Tibial artery (tissue), 4 donors: ENCODE measurements around the gene TRH.

Experiments used
- DNase-seq, 2 donors: peaks; one replicate each; pipeline ENCODE4 v3.0.0-alpha.2; 2019
- H3K27ac ChIP-seq, 2 donors: fragments of 200-600 bp; sonication (generic) in 1 of 2; 1 replicate in 1 of 2; 2 replicates in 1 of 2; pipeline ENCODE4 v1.5.1; 2018 to 2019; ENCODE audit warnings: mild to moderate bottlenecking in 1 of 2
- H3K27me3 ChIP-seq, 2 donors: fragments of 200-600 bp; sonication (generic) in 1 of 2; one replicate each; pipeline versions ENCODE4 v1.5.1 to v1.6.0; 2016 to 2019
- H3K36me3 ChIP-seq, 3 donors: fragments of 200-600 bp; sonication (generic) in 2 of 3; one replicate each; pipeline ENCODE4 v1.5.1; 2016 to 2019; ENCODE audit warnings: mild to moderate bottlenecking in 2 of 3
- H3K4me1 ChIP-seq, 4 donors: fragments of 200-600 bp; sonication (generic) in 2 of 4; 1 replicate in 3 of 4; 2 replicates in 1 of 4; pipeline ENCODE4 v1.5.1; 2016 to 2019
- H3K4me3 ChIP-seq, 2 donors: fragments of 200-600 bp; sonication (generic) in 1 of 2; 1 replicate in 1 of 2; 2 replicates in 1 of 2; pipeline ENCODE4 v1.5.1; 2018 to 2019; ENCODE audit warnings: mild to moderate bottlenecking in 2 of 2
- H3K9me3 ChIP-seq, 3 donors: fragments of 200-600 bp; sonication (generic) in 1 of 3; one replicate each; pipeline ENCODE4 v1.5.1; 2016 to 2019
- CTCF ChIP-seq, 2 experiments: fragments of 200-600 bp in 1 of 2; fragments of 450-650 bp in 1 of 2; IDR thresholded peaks; one replicate each; pipeline ENCODE4 v1.5.1; 2017 to 2019; ENCODE audit warnings: antibody characterized with exemption in 2 of 2, mild to moderate bottlenecking in 1 of 2, moderate library complexity in 1 of 2
- intact Hi-C: fragments of 100-400 bp; cut with DNase I; formaldehyde crosslinking; loops from one replicate; pipeline ENCODE4 v1.15.0; 2023; ENCODE audit warnings: low total_unique reads

Gene TRH, protein sequence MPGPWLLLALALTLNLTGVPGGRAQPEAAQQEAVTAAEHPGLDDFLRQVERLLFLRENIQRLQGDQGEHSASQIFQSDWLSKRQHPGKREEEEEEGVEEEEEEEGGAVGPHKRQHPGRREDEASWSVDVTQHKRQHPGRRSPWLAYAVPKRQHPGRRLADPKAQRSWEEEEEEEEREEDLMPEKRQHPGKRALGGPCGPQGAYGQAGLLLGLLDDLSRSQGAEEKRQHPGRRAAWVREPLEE

DNA sequence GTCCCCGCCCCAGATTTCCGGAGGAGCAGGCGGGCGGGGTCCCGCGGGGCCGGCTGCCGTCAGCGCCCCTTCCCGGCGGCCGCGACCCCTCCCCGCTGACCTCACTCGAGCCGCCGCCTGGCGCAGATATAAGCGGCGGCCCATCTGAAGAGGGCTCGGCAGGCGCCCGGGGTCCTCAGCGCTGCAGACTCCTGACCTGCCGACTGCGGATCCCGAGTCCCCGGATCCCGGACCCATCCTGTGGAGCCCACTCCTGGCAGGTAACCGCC, at the start of gene TRH:
Gene TRH, plus strand, starts transcription at position 157 of the 269 bp plus-strand sequence. CDS start 1,097 bp downstream, outside the sequence.
- Histone ChIP-seq H3K36me3 (no peaks in the 10 kb centered on the region), H3K4me3 (peak within 1 kb of the TSS in 1 of 2 donors; percentile 33), H3K4me1 (peaks cover 0 to 20% (median 18%) of the 10 kb centered on the region in 4 donors), H3K9me3 (no peaks in the 10 kb centered on the region), H3K27me3 (peaks cover 0 to 65% of the 10 kb centered on the region in 2 donors), H3K27ac (no peak within 1 kb of the TSS)
- no peak for DNase-seq
- intact Hi-C loops = no loop called here
- TF ChIP-seq CTCF (IDR thresholded peaks at IDR 0.05) = no peak

GRCh38 chr3:129927072-129927471, 47.4 kb upstream of the TRH start:
- no peak for TF ChIP-seq CTCF (IDR thresholded peaks at IDR 0.05)
- no peaks in the 10 kb centered on the region for H3K4me1 ChIP-seq
- no peak overlapping the region for H3K27ac ChIP-seq
- no peak for DNase-seq
- peaks cover 3 to 23% (median 13%) of the 10 kb centered on the region in 3 donors for H3K9me3 ChIP-seq
- H3K4me3 ChIP-seq = no peak overlapping the region
- intact Hi-C loops = no loop called here
- peaks cover 0 to 6% of the 10 kb centered on the region in 2 donors for H3K27me3 ChIP-seq
- H3K36me3 ChIP-seq = no peaks in the 10 kb centered on the region

DNA sequence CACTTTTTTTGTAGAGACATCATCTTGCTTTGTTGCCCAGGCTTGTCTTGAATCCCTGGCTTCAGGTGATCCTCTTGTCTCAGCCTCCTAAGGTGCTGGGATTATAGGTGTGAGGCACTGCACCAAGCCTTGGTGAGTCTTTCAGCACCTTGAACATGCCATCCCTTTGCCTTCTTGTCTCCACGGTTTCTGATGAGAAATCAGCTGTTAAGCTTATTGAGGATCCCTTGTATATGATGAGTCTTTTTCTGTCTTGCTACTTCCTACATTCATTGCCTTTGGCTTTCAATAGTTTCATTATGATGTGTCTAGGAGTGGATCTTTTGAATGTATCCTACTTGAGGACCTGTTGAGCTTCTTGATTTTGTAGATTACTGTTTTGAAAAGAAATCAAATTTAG, 45.1 kb upstream of the TRH start:
- H3K4me1 ChIP-seq = peaks cover 0 to 4% (median 0%) of the 10 kb centered on the region in 4 donors
- no peak for TF ChIP-seq CTCF (IDR thresholded peaks at IDR 0.05)
- H3K9me3 ChIP-seq = peaks cover 3 to 23% (median 13%) of the 10 kb centered on the region in 3 donors
- no peak for DNase-seq
- H3K36me3 ChIP-seq = no peaks in the 10 kb centered on the region
- H3K27ac ChIP-seq = no peak overlapping the region
- peaks cover 0 to 6% of the 10 kb centered on the region in 2 donors for H3K27me3 ChIP-seq
- intact Hi-C loops = no loop called here
- no peak overlapping the region for H3K4me3 ChIP-seq

DNA sequence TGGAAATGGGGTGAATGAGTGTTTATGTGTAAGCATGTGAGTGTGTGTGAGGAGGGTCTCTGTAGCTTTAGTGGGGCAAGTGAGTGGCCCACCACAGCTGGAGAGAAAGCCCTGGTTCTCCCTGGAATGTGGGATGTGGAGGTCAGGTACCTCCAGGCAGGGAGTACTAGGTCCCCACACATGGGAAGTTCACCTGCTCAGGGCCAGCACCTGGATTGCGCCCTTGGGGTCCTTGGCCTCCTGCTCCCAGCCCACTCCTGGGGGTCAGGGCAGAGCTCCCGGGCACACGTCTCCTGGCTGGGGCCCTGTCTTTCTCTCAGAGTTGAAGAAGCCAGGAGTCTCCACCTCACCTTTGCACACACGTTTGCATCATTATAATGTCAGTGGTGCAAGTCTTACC, 41.0 kb upstream of the TRH start:
- TF ChIP-seq CTCF (IDR thresholded peaks at IDR 0.05) = no peak
- intact Hi-C loops = loop anchor here (5.0 to 10.0 kb wide), 3 partner anchors 89 to 301 kb away; no protein-coding TSS in a partner anchor
- peaks cover 3 to 23% (median 13%) of the 10 kb centered on the region in 3 donors for H3K9me3 ChIP-seq

DNA sequence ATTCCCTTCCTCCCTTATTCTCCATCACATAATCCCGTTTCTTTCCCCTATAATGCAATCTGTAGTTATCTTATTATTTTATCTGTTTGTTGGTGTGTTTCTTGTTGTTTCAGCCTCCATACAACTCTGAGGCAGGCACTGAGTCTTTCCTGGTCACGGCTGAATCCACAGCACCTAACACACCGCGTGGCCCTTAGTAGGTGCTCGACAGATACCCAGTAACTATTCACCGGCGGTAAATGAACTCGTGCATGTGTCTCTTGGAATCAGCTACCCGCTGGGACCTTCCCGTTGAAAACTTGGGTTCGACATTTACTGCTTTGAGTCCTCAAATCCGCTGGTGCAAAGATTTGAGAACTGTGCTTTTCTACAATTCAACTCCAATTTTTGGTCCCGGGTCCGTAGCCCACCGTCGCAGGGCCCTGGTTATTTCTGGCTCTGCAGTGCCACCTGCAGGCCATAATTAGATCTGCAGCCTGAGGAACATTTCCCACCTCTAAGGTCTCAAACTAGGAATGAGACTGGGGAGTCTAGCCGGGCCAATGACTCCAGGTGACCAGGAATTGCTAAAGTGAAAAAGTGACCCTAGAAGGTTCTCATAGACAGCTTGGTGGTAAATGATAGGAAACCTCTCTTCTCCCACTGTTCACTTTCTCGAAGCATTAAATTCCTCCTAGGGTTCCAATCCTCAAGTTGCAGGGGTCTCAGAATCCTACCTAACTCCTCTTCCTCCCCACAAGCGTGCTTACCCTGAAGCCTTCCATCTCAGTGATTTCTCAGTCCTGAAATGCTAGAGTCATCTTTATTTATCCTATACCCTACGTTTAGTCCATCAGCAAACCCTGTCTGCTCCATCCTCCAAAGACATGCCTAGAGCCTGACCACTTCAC, 40.0 kb upstream of the TRH start:
- Histone ChIP-seq H3K27me3 (no peaks in the 10 kb centered on the region), H3K4me1 (peaks cover 0 to 5% (median 0%) of the 10 kb centered on the region in 4 donors), H3K4me3 (no peak overlapping the region), H3K36me3 (no peaks in the 10 kb centered on the region), H3K9me3 (peaks cover 0 to 15% (median 4%) of the 10 kb centered on the region in 3 donors), H3K27ac (no peak overlapping the region)
- peak; percentile 87 to 90 for TF ChIP-seq CTCF (IDR thresholded peaks at IDR 0.05)
- DNase-seq = no peak
- intact Hi-C loops = loop anchor here (5.0 to 10.0 kb wide), 4 partner anchors 90 to 442 kb away; no protein-coding TSS in a partner anchor

More for the DNA sequence above, 41.0 kb upstream of the TRH start:
- Histone ChIP-seq H3K4me1 (peaks cover 0 to 5% (median 0%) of the 10 kb centered on the region in 4 donors), H3K27me3 (no peaks in the 10 kb centered on the region), H3K27ac (no peak overlapping the region), H3K4me3 (no peak overlapping the region), H3K36me3 (no peaks in the 10 kb centered on the region)
- DNase-seq = no peak
